ENCODE results near the gene CD96. TPM values are rescaled to one million over a fixed set of nuclear protein-coding genes. Genes with fewer than 3 reads are reported as not detected.

Gene CD96
- total RNA-seq, 1 experiment from 2014 or later: not detected

GRCh38 chr3:111666041-111666735 lies 124.2 kb downstream of the CD96 start:
- TF ChIP-seq, protein P1, sequence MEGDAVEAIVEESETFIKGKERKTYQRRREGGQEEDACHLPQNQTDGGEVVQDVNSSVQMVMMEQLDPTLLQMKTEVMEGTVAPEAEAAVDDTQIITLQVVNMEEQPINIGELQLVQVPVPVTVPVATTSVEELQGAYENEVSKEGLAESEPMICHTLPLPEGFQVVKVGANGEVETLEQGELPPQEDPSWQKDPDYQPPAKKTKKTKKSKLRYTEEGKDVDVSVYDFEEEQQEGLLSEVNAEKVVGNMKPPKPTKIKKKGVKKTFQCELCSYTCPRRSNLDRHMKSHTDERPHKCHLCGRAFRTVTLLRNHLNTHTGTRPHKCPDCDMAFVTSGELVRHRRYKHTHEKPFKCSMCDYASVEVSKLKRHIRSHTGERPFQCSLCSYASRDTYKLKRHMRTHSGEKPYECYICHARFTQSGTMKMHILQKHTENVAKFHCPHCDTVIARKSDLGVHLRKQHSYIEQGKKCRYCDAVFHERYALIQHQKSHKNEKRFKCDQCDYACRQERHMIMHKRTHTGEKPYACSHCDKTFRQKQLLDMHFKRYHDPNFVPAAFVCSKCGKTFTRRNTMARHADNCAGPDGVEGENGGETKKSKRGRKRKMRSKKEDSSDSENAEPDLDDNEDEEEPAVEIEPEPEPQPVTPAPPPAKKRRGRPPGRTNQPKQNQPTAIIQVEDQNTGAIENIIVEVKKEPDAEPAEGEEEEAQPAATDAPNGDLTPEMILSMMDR (IDR thresholded peaks at IDR 0.05; ENCODE audit: unreplicated experiment): no peak
- intact Hi-C loops (cut with micrococcal nuclease; ENCODE audit: unreplicated experiment): loop anchor here (5.0 kb wide), 1 partner anchor 89 kb away; no protein-coding TSS in a partner anchor
- Mint-ChIP-seq H3K4me3 (ENCODE audit: low read depth, unreplicated experiment) (no peak overlapping the region), H3K4me1 (ENCODE audit: low read depth, unreplicated experiment) (peaks cover 33% of the 10 kb centered on the region), H3K27ac (ENCODE audit: unreplicated experiment) (no peak overlapping the region), H3K9me3 (ENCODE audit: low read depth, unreplicated experiment) (peaks cover 6% of the 10 kb centered on the region), H3K36me3 (ENCODE audit: insufficient read depth, unreplicated experiment) (no peaks in the 10 kb centered on the region), H3K27me3 (ENCODE audit: unreplicated experiment) (no peaks in the 10 kb centered on the region)
- BruUV-seq (replicated peaks): no TSS peak
- CTCF ChIA-PET: interaction anchor here (0.6 to 0.7 kb wide), 2 partner anchors 18 to 88 kb away, joined by 3 to 4 read pairs; no protein-coding TSS in a partner anchor
- no peak for DNase-seq

DNA sequence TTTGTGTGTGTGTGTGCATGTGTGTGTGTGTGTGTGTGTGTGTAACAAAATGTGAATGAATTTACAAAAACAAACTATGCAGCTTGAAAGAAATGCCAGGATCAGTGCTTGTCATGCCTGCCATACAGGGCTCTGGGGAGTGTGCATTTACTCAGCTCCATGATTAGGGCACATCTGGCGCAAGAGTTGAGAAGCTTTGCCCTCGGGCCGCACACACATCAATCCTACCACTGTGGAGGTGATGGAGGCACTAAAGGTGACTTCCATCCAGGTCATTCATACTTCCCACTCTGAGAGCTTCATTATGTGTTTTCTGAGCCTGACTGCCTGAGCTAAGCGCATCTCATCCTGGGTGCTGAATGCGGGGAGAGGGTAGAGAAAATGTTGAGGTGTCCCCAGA lies 125.2 kb downstream of the CD96 start:
- Mint-ChIP-seq H3K4me1 (ENCODE audit: low read depth, unreplicated experiment) (peaks cover 33% of the 10 kb centered on the region), H3K9me3 (ENCODE audit: low read depth, unreplicated experiment) (peaks cover 6% of the 10 kb centered on the region), H3K4me3 (ENCODE audit: low read depth, unreplicated experiment) (no peak overlapping the region), H3K36me3 (ENCODE audit: insufficient read depth, unreplicated experiment) (no peaks in the 10 kb centered on the region), H3K27me3 (ENCODE audit: unreplicated experiment) (no peaks in the 10 kb centered on the region), H3K27ac (ENCODE audit: unreplicated experiment) (no peak overlapping the region)
- TF ChIP-seq, protein P1 (IDR thresholded peaks at IDR 0.05; ENCODE audit: unreplicated experiment): no peak
- DNase-seq: no peak
- BruUV-seq (replicated peaks): no TSS peak
- intact Hi-C loops (cut with micrococcal nuclease; ENCODE audit: unreplicated experiment): loop anchor here (5.0 kb wide), 1 partner anchor 90 kb away; no protein-coding TSS in a partner anchor
- CTCF ChIA-PET: interaction anchor here (1.1 to 1.7 kb wide), 3 partner anchors 24 to 346 kb away, joined by 3 to 5 read pairs (median 5); no protein-coding TSS in a partner anchor

DNA sequence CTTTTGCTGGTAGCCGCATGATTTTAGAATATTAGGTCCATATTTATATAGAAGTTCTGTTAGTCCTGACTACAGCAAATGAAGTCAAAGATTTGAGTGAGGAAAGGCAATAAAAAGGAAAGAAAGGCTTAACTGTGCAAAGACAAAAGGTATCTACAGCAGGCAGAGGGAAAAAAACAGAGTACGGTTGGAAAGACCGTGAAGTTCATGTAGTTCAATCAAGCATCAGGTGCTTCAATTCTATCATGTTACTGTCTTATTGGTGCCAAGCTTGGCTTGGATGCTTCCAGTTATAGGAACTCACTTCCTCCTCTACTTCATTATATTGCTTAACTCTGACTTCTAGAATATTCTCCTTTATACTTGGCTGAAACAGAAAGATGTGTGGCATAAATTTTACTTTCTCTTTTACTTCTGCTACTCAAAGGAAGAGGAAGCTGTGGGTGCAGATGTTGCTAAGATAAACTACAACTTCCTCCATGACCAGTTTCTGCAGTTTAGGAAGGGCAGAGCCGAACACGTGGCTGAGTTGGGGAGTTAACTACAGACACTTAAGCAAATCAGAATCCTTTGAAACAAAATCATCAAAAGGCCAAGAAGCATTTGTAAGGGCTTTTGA lies 125.7 kb downstream of the CD96 start:
- Mint-ChIP-seq H3K36me3 (ENCODE audit: insufficient read depth, unreplicated experiment) (no peaks in the 10 kb centered on the region), H3K9me3 (ENCODE audit: low read depth, unreplicated experiment) (peaks cover 2% of the 10 kb centered on the region), H3K27me3 (ENCODE audit: unreplicated experiment) (no peaks in the 10 kb centered on the region), H3K4me3 (ENCODE audit: low read depth, unreplicated experiment) (no peak overlapping the region), H3K4me1 (ENCODE audit: low read depth, unreplicated experiment) (peaks cover 33% of the 10 kb centered on the region), H3K27ac (ENCODE audit: unreplicated experiment) (no peak overlapping the region)
- TF ChIP-seq, protein P1 (IDR thresholded peaks at IDR 0.05; ENCODE audit: unreplicated experiment): no peak
- BruUV-seq (replicated peaks): no TSS peak
- intact Hi-C loops (cut with micrococcal nuclease; ENCODE audit: unreplicated experiment): loop anchor here (5.0 kb wide), 1 partner anchor 90 kb away; no protein-coding TSS in a partner anchor
- CTCF ChIA-PET: interaction anchor here (1.1 to 1.7 kb wide), 4 partner anchors 24 to 346 kb away, joined by 3 to 5 read pairs (median 4); no protein-coding TSS in a partner anchor
- no peak for DNase-seq

- no peaks in the 10 kb centered on the region for H3K9me3 Mint-ChIP-seq (ENCODE audit: low read depth, unreplicated experiment)
- CTCF ChIA-PET: interaction anchor here (0.6 to 3.6 kb wide), 11 partner anchors 23 to 345 kb away, joined by 3 to 38 read pairs (median 5); partner anchors contain the start of gene ABHD10
- TF ChIP-seq, protein P1 (IDR thresholded peaks at IDR 0.05; ENCODE audit: unreplicated experiment): no peak
- peaks cover 33% of the 10 kb centered on the region for H3K4me1 Mint-ChIP-seq (ENCODE audit: low read depth, unreplicated experiment)
- no peak overlapping the region for H3K27ac Mint-ChIP-seq (ENCODE audit: unreplicated experiment)
- DNase-seq: no peak
- intact Hi-C loops (cut with micrococcal nuclease; ENCODE audit: unreplicated experiment): loop anchor here (5.0 kb wide), 1 partner anchor 91 kb away; no protein-coding TSS in a partner anchor
- no peaks in the 10 kb centered on the region for H3K36me3 Mint-ChIP-seq (ENCODE audit: insufficient read depth, unreplicated experiment)
- no peak overlapping the region for H3K4me3 Mint-ChIP-seq (ENCODE audit: low read depth, unreplicated experiment)
- no TSS peak for BruUV-seq (replicated peaks)
- no peaks in the 10 kb centered on the region for H3K27me3 Mint-ChIP-seq (ENCODE audit: unreplicated experiment)
Observed at GRCh38 chr3:111668326-111668725, 126.3 kb downstream of the CD96 start.

All from Calu3 (cell line).